ENCODE measurements around the gene TMCC2. TPM values are rescaled to one million over a fixed set of nuclear protein-coding genes. Genes with fewer than 3 reads are reported as not detected.

Gene TMCC2
- total RNA-seq, 1 experiment from 2014 or later, result 2.2 TPM

DNA sequence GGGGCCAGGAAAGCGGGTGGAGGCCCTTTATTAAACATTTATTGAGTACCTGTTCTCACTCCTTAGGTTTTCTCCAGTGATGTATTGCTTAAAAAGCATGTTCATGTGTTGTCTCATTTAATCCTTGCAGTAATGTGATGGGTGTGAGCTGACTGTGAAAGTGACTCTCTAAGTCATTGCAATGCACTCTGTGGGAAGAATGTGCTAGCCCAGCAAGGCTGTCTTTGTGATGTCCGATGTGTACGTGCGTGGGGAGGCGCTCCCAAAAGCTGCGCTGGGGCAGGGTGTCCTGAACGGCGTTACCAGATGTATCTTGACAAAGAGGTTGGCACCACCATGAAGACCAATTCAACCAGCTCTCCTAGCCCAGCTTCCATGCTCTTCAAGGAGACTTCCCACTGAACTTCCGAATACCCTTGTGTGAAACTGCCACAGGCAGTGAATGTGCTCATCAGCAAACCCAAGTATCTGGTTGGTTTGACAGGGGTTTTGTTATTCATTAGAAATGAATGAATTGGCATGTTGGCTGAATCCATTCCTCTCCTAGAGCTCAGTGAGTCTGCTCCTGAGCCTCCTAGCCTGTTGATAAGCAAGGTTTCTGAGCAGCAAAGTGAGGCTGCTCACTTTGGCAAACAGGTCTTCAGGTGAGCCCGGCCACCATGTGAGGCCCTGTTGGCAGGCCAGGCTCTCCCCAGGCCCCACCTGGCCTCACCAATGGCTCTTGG is 65.8 kb downstream of the TMCC2 start:
- no TSS peak for BruUV-seq (replicated peaks)
- intact Hi-C loops (cut with micrococcal nuclease; ENCODE audit: unreplicated experiment), result no loop called here
- Histone ChIP-seq H3K36me3 (ENCODE audit: insufficient read depth, low read length, poor library complexity, severe bottlenecking) (no peaks in the 10 kb centered on the region), H3K27me3 (replicated peaks; ENCODE audit: insufficient read depth, low read depth, low read length, poor library complexity) (no peaks in the 10 kb centered on the region), H3K27ac (ENCODE audit: low read depth, low read length, poor library complexity, severe bottlenecking) (no peak overlapping the region), H3K4me1 (ENCODE audit: insufficient read depth, low read length, poor library complexity, severe bottlenecking) (peaks cover 11% of the 10 kb centered on the region), H3K4me3 (ENCODE audit: low read depth, low read length, poor library complexity, severe bottlenecking) (no peak overlapping the region), H3K9me3 (ENCODE audit: low read depth, low read length, poor library complexity, severe bottlenecking) (no peaks in the 10 kb centered on the region)
- DNase-seq (ENCODE audit: low spot score), result no peak
- ChIA-PET POLR2A (ENCODE audit: low non-redundant PET) (no interaction called here), CTCF (no interaction called here)
- TF ChIP-seq, protein P1, sequence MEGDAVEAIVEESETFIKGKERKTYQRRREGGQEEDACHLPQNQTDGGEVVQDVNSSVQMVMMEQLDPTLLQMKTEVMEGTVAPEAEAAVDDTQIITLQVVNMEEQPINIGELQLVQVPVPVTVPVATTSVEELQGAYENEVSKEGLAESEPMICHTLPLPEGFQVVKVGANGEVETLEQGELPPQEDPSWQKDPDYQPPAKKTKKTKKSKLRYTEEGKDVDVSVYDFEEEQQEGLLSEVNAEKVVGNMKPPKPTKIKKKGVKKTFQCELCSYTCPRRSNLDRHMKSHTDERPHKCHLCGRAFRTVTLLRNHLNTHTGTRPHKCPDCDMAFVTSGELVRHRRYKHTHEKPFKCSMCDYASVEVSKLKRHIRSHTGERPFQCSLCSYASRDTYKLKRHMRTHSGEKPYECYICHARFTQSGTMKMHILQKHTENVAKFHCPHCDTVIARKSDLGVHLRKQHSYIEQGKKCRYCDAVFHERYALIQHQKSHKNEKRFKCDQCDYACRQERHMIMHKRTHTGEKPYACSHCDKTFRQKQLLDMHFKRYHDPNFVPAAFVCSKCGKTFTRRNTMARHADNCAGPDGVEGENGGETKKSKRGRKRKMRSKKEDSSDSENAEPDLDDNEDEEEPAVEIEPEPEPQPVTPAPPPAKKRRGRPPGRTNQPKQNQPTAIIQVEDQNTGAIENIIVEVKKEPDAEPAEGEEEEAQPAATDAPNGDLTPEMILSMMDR (conservative IDR thresholded peaks at IDR 0.05; ENCODE audit: low read depth, low read length), result no peak
- no peak for TF ChIP-seq EZH2 (IDR thresholded peaks at IDR 0.05; ENCODE audit: borderline replicate concordance, low read depth, low read length, poor library complexity, severe bottlenecking)

DNA sequence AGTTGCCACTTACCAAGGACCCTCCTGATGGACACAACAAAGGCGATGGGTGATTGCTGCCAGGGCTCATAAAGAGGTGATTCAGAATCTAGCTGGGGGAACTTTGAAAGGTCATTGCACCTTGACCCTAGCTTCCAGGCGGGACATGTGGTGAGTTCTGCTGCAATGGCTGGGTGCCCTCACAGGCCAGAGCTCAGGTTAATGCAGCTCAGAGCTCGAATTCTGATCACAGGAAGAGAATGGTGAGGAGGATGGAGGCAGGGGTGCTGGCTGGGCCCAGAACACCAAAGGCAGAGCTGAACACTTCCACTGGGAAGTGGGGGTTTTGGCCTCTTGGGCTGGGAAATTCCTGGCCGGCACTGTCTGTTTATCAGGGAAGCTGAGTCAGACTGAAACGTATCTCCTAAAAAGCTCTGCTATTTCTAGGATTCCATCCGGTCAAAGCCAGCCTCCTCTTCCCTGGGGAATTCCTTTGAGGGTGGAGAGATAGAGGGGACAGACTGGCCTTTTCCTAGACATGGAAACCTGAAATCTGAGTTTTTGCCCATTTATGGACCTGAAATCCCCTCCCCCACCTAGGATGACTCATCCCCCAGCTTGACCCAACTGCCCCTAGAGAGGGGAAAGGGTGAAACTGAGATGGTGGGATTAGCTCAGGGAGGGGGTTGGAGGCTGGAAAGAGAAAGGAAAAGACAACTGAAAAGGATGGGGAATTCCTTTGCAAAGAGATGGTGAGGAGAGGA is 66.6 kb downstream of the TMCC2 start:
- Histone ChIP-seq H3K4me3 (ENCODE audit: low read depth, low read length, poor library complexity, severe bottlenecking) (no peak overlapping the region), H3K4me1 (ENCODE audit: insufficient read depth, low read length, poor library complexity, severe bottlenecking) (peaks cover 16% of the 10 kb centered on the region)
- DNase-seq (ENCODE audit: low spot score), result no peak

DNA sequence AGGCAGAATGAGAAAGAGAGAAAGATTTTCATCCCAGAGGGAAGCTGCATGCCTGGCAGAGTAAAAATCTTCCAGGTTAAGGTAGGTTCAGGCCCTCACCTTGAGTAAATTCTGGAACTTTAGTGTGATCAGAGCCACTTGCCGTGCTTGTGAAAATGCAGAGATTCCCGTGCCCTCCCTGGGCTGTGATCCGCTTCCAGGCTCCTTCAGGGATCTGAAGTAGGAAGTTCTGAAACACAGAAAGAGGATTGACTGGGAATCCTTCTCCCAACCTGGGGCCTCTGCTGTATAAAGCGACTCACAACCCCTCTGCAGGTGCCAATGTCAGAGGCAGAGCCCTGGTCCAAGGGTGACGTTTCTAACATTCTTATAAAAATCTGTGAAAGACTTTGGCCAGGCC is 67.2 kb downstream of the TMCC2 start:
- BruUV-seq (replicated peaks), result no TSS peak
- Histone ChIP-seq H3K4me3 (ENCODE audit: low read depth, low read length, poor library complexity, severe bottlenecking) (no peak overlapping the region), H3K36me3 (ENCODE audit: insufficient read depth, low read length, poor library complexity, severe bottlenecking) (no peaks in the 10 kb centered on the region), H3K27me3 (replicated peaks; ENCODE audit: insufficient read depth, low read depth, low read length, poor library complexity) (no peaks in the 10 kb centered on the region), H3K27ac (ENCODE audit: low read depth, low read length, poor library complexity, severe bottlenecking) (no peak overlapping the region), H3K9me3 (ENCODE audit: low read depth, low read length, poor library complexity, severe bottlenecking) (no peaks in the 10 kb centered on the region), H3K4me1 (ENCODE audit: insufficient read depth, low read length, poor library complexity, severe bottlenecking) (peaks cover 16% of the 10 kb centered on the region)
- ChIA-PET POLR2A (ENCODE audit: low non-redundant PET) (interaction anchor here (0.6 kb wide), 1 partner anchor 42 kb away, joined by 6 read pairs; no protein-coding TSS in a partner anchor), CTCF (no interaction called here)
- TF ChIP-seq, protein P1 (conservative IDR thresholded peaks at IDR 0.05; ENCODE audit: low read depth, low read length), result no peak
- no peak for TF ChIP-seq EZH2 (IDR thresholded peaks at IDR 0.05; ENCODE audit: borderline replicate concordance, low read depth, low read length, poor library complexity, severe bottlenecking)
- intact Hi-C loops (cut with micrococcal nuclease; ENCODE audit: unreplicated experiment), result no loop called here
- no peak for DNase-seq (ENCODE audit: low spot score)

More for the DNA sequence above, 66.6 kb downstream of the TMCC2 start:
- TF ChIP-seq, protein P1 (conservative IDR thresholded peaks at IDR 0.05; ENCODE audit: low read depth, low read length), result no peak
- TF ChIP-seq EZH2 (IDR thresholded peaks at IDR 0.05; ENCODE audit: borderline replicate concordance, low read depth, low read length, poor library complexity, severe bottlenecking), result no peak
- ChIA-PET CTCF (no interaction called here), POLR2A (ENCODE audit: low non-redundant PET) (interaction anchor here (0.6 kb wide), 1 partner anchor 41 kb away, joined by 6 read pairs; no protein-coding TSS in a partner anchor)
- no peak overlapping the region for H3K27ac ChIP-seq (ENCODE audit: low read depth, low read length, poor library complexity, severe bottlenecking)
- intact Hi-C loops (cut with micrococcal nuclease; ENCODE audit: unreplicated experiment), result no loop called here
- no peaks in the 10 kb centered on the region for H3K9me3 ChIP-seq (ENCODE audit: low read depth, low read length, poor library complexity, severe bottlenecking)
- H3K27me3 ChIP-seq (replicated peaks; ENCODE audit: insufficient read depth, low read depth, low read length, poor library complexity), result no peaks in the 10 kb centered on the region
- no peaks in the 10 kb centered on the region for H3K36me3 ChIP-seq (ENCODE audit: insufficient read depth, low read length, poor library complexity, severe bottlenecking)
- BruUV-seq (replicated peaks), result no TSS peak

Data from A673 (cell line).